ENCODE measurements around the gene TIAM2. TPM values are rescaled to one million over a fixed set of nuclear protein-coding genes. Genes with fewer than 3 reads are reported as not detected.
A peak's percentile ranks its signal among the peaks of the same experiment; 100 is the strongest.

The TIAM2 gene
- total and polyA plus RNA-seq, 9 of the 15 experiments (the other 6 are each of a cell fraction or from before 2014, with no cell fraction given), result 0.73 to 6.5 (median 4.3) TPM

DNA sequence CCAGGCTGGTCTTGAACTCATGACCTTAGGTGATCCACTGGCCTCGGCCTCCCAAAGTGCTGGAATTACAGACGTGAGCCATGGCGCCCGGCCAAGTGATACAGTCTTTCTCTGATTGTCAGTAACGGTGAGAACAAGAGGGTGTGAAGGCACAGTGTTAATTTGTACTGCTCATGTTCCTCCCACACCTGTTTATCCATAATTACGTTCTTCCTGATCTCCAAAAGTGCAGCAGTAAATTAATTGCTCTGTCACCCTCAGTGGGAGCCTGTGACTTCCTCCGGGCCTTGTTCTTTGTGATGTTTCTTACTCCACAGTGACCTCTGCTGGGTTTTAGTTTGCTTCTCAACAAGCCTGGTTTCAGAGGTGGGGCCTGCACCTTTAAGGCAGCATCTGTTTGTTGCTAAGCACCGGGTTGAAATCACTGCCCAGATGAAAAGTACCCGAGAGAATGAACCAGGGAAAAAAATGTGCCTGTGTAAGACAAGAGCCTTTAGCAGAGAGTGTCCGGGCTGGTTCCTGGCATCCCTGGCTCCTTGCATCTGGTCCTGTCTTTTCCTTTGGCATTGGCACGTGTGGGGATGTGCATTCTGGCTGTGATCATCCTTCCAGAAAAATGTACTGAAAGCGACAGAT, 179.6 kb downstream of the TIAM2 start (continued):
- TF ChIP-seq ZNF408 (CRISPR knock-in tag; IDR thresholded peaks at IDR 0.05; ENCODE audit: low read depth), result no peak
- TF ChIP-seq POLR2B (IDR thresholded peaks at IDR 0.05; ENCODE audit: low read depth, partially characterized antibody), result no peak
- TF ChIP-seq, protein P1, sequence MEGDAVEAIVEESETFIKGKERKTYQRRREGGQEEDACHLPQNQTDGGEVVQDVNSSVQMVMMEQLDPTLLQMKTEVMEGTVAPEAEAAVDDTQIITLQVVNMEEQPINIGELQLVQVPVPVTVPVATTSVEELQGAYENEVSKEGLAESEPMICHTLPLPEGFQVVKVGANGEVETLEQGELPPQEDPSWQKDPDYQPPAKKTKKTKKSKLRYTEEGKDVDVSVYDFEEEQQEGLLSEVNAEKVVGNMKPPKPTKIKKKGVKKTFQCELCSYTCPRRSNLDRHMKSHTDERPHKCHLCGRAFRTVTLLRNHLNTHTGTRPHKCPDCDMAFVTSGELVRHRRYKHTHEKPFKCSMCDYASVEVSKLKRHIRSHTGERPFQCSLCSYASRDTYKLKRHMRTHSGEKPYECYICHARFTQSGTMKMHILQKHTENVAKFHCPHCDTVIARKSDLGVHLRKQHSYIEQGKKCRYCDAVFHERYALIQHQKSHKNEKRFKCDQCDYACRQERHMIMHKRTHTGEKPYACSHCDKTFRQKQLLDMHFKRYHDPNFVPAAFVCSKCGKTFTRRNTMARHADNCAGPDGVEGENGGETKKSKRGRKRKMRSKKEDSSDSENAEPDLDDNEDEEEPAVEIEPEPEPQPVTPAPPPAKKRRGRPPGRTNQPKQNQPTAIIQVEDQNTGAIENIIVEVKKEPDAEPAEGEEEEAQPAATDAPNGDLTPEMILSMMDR (IDR thresholded peaks at IDR 0.05 in 2 of 3, conservative IDR thresholded peaks at IDR 0.05 in 1 of 3; ENCODE audit: insufficient read depth in 2 of 3, low read depth in 1 of 3, low read length in 3 of 3), result peak; percentile 71 to 79 (median 79)
- no peak for TF ChIP-seq HNRNPLL (IDR thresholded peaks at IDR 0.05; ENCODE audit: low read depth, low read length, poor library complexity, severe bottlenecking)
- TF ChIP-seq STAG1 (CRISPR knock-in tag; IDR thresholded peaks at IDR 0.05; ENCODE audit: borderline replicate concordance), result peak; percentile 28; the same call in 1 of the 2 replicates
- no peak for TF ChIP-seq KLF13 (tag; IDR thresholded peaks at IDR 0.05; ENCODE audit: borderline replicate concordance, low read depth)
- TF ChIP-seq GABPA (tag; conservative IDR thresholded peaks at IDR 0.05; ENCODE audit: low read depth), result no peak
- peak; percentile 52; the same call in 1 of the 2 replicates for TF ChIP-seq C11orf30 (IDR thresholded peaks at IDR 0.05; ENCODE audit: low read depth)
- TF ChIP-seq ZNF57 (CRISPR knock-in tag; IDR thresholded peaks at IDR 0.05), result no peak
- TF ChIP-seq SOX6 (IDR thresholded peaks at IDR 0.05), result no peak
- no peak for TF ChIP-seq DLX4 (CRISPR knock-in tag; IDR thresholded peaks at IDR 0.05)
- no peak for TF ChIP-seq ZNF511 (CRISPR knock-in tag; IDR thresholded peaks at IDR 0.05)
- no peak for TF ChIP-seq IRF1 (CRISPR knock-in tag; IDR thresholded peaks at IDR 0.05; ENCODE audit: borderline replicate concordance)
- TF ChIP-seq ELF2 (CRISPR knock-in tag; IDR thresholded peaks at IDR 0.05), result no peak
- peak; percentile 79 to 94 for TF ChIP-seq RAD21 (CRISPR knock-in tag; conservative IDR thresholded peaks at IDR 0.05 in 1 of 2, IDR thresholded peaks at IDR 0.05 in 1 of 2)
- no peak for TF ChIP-seq ZNF395 (CRISPR knock-in tag; IDR thresholded peaks at IDR 0.05)
- TF ChIP-seq ZNF644 (tag; IDR thresholded peaks at IDR 0.05; ENCODE audit: low read depth), result no peak
- TF ChIP-seq MCM5 (IDR thresholded peaks at IDR 0.05; ENCODE audit: low read depth), result no peak
- TF ChIP-seq KDM2B (CRISPR knock-in tag; IDR thresholded peaks at IDR 0.05), result no peak
- TF ChIP-seq DEAF1 (CRISPR knock-in tag; IDR thresholded peaks at IDR 0.05), result peak; percentile 70
- no peak for TF ChIP-seq NR2C1 (IDR thresholded peaks at IDR 0.05)
- no peak for TF ChIP-seq NR2C1 (tag; IDR thresholded peaks at IDR 0.05)

Data from K562 (cell line).